Astrocyte (in vitro differentiated cells and primary cell): ENCODE results near the gene ITPK1.

Source experiments
- CTCF ChIP-seq: IDR thresholded peaks from 2 replicates; pipeline ENCODE4 v1.5.1; 2011; ENCODE audit warnings: low read depth, mild to moderate bottlenecking, inconsistent platforms, low read length, moderate library complexity; ENCODE audit not compliant: insufficient read depth
- EZH2 ChIP-seq: IDR thresholded peaks from 2 replicates; pipeline ENCODE4 v1.6.1; 2012; ENCODE audit warnings: mild to moderate bottlenecking, low read length, inconsistent platforms; ENCODE audit not compliant: insufficient read depth

GRCh38 chr14:92890830-92891588 lies 224.7 kb downstream of the ITPK1 start:
- TF ChIP-seq CTCF = no peak
- no peak for TF ChIP-seq EZH2
